ENCODE results near the gene CEND1.

The CEND1 gene

GRCh38 chr11:827146-827896 lies 37.4 kb upstream of the CEND1 start:
- no peak for DNase-seq (ENCODE audit: low read depth)

GRCh38 chr11:826836-827145 lies 36.9 kb upstream of the CEND1 start:
- DNase-seq (ENCODE audit: low read depth): no peak

GRCh38 chr11:826227-826621 lies 36.3 kb upstream of the CEND1 start:
- no peak for DNase-seq (ENCODE audit: low read depth)

- no peak for DNase-seq (ENCODE audit: low read depth)
These were observed 35.7 kb upstream of the CEND1 start for GRCh38 chr11:825366-826226.

- no peak for DNase-seq (ENCODE audit: low read depth)
These were observed 35.1 kb upstream of the CEND1 start for GRCh38 chr11:824942-825341.

GRCh38 chr11:824292-824880 lies 34.5 kb upstream of the CEND1 start:
- DNase-seq (ENCODE audit: low read depth): no peak

- DNase-seq (ENCODE audit: low read depth): no peak
These were observed 33.8 kb upstream of the CEND1 start for GRCh38 chr11:823441-824291.

GRCh38 chr11:821512-822371 lies 31.9 kb upstream of the CEND1 start:
- DNase-seq (ENCODE audit: low read depth): no peak

- no peak for DNase-seq (ENCODE audit: low read depth)
These were observed 31.0 kb upstream of the CEND1 start for GRCh38 chr11:820655-821511.

GRCh38 chr11:819943-820649 lies 30.2 kb upstream of the CEND1 start:
- peak; percentile 92 for DNase-seq (ENCODE audit: low read depth)

GRCh38 chr11:819129-819931 lies 29.4 kb upstream of the CEND1 start:
- DNase-seq (ENCODE audit: low read depth): peak; percentile 84

- DNase-seq (ENCODE audit: low read depth): no peak
These were observed 28.7 kb upstream of the CEND1 start, which contains the start of gene PNPLA2 for GRCh38 chr11:818396-819128. Gene PNPLA2, plus strand, starts transcription at chr11:818914. Its CDS starts 805 bp downstream, at chr11:819719.

GRCh38 chr11:816433-816779 lies 26.5 kb upstream of the CEND1 start:
- DNase-seq (ENCODE audit: low read depth): no peak

- DNase-seq (ENCODE audit: low read depth): no peak
These were observed 26.0 kb upstream of the CEND1 start for GRCh38 chr11:815675-816432.

GRCh38 chr11:813456-814096 lies 23.7 kb upstream of the CEND1 start:
- no peak for DNase-seq (ENCODE audit: low read depth)

GRCh38 chr11:813072-813455 lies 23.2 kb upstream of the CEND1 start:
- no peak for DNase-seq (ENCODE audit: low read depth)

GRCh38 chr11:812390-812789 lies 22.5 kb upstream of the CEND1 start:
- DNase-seq (ENCODE audit: low read depth): no peak
